ENCODE results near the gene ZKSCAN5.
A peak's percentile ranks its signal among the peaks of the same experiment; 100 is the strongest.
"Not testable (repeated sequence)": the region's sequence is repeated elsewhere in the genome, so short reads cannot be mapped to it uniquely, and the experiment has no call there.

ZKSCAN5 gene

DNA sequence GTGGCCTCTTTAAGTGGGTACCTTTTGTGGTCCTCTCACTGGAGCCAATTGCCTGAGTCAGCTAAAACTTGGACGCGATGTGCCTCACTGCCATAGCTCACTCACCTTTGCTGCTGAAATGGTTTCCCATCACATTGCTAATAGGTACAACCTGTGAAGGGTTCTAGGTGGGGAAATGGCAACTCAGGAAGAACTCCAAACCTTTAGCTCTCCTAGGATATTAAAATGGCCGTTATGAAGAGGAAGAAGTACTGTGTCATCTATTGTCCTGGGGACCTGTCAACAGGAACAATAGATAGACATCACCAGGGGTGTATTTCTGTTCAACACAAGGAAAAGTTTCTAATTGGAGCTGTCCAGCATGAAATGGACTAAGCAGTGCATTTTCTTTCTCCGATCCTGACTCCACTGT is 52.7 kb downstream of the ZKSCAN5 start:
- DNase-seq = no peak

DNA sequence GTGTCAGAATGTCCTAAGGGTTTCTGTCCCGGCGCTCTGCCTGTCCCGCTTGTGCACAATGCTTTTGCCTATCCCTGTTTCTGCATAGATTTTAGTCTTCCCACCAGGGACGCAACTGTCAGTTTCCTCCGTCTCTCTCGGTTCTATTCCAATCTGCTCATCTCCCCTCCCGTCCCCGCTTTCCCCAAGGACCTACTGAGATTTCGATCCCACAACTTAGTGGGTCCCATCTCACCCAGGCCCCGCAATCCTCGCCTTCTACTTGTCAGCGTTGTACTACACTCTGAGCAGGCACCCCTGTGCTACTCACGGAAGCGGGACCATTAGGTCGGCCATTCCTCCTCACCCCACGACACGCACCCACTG is 53.5 kb downstream of the ZKSCAN5 start:
- peak; percentile 14 for DNase-seq

DNA sequence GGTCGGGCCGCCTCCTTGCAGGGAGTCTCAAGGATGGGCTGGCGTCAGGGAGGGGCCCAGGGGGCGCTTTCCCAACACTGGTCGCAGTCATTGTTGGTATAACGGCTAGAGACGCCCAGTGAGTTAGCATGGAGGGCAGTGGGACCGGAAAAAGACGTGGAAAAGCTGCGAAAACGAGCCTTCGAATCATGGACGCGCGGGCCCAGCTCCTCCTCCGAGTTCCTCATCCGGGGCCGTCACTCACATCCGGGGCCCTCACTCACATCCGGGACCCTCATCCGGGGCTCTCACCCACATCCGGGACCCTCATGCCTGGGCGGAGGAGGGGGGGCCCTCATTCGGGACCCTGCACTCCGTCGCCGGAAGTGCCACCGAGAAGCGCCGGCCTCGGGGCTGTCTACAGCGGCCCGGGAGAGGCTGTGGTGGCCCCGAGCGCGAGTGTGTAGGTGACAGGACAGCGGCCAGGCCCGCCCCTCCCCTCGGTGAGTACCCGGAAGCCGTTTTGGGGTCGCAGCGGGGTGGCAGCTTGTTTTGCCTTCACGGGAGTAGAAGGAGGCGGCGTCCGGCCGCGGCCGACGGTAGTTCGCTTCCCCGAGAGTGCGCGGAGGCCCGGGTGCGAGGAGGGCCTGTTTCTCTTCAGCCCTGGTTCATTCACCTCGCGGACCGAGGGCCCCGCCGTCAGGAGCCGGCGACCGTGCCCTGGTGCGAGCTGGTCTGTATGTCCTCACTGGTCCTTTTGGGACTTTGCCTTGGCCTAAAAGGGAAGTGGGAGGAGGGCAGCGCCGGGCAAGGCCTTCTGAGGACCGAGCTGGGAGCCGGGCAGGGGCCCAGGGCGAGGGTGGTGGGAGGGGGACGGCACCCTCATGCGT is 54.1 kb downstream of the ZKSCAN5 start, which contains the start of gene ZNF655:
Gene ZNF655, plus strand, starts transcription at position 337 of the 869 bp plus-strand sequence. CDS start 1,918 bp downstream, outside the sequence.
- peak; percentile 78 for DNase-seq

DNA sequence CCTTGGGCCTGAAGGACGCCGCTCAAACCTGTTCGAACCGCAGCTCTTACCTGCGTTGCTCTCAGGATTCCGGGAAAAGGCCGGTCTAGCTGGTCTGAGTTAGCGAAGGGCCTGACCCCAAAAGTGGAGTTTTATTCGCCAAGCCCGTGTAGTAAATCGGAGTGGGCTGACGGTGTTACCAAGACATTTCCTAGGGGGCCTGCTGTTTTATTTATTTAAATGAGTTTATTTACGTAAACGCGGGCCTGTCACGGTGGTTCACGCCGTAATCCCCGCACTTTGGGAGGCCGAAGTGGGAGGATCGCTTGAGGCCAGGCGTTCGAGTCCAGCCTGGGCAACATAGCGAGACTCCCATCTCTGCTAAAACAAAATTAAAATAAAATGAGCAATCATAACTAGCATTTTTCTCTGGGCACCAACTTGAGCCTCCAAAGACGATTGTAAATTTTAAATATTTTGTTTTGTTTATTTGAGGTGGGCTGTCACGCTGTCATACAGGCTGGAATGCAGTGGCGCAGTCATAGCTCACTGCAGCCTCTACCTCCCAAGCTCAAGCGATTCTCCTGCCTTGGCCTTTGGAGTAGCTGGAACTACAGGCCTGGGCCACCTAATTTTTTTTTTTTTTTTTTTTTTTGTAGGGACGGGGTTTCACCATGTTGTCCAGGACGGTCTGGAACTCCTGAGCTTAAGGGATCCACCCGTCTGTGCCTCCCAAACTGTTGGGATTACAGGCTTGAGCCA is 54.9 kb downstream of the ZKSCAN5 start:
- peak; percentile 18 for DNase-seq

- DNase-seq = no peak
These were observed 56.6 kb downstream of the ZKSCAN5 start for GRCh38 chr7:99560834-99561736.

DNA sequence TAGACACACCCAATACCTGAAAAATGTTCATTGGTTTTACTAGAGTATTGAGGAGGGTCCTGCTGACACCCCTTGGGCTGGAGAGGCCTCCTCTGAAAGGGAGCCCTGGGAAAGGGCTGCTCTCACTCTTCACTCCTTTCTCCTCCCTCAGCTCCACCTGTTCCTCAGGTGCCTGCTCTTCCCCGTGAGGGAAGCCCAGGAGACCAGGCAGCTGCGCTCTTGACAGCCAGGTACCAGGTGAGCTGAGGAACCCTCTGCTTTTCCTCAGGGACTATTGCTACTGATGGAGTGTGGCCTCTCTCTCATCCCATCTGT is 57.2 kb downstream of the ZKSCAN5 start:
- no peak for DNase-seq

GRCh38 chr7:99562114-99562784 is 57.8 kb downstream of the ZKSCAN5 start:
- DNase-seq = no peak

DNA sequence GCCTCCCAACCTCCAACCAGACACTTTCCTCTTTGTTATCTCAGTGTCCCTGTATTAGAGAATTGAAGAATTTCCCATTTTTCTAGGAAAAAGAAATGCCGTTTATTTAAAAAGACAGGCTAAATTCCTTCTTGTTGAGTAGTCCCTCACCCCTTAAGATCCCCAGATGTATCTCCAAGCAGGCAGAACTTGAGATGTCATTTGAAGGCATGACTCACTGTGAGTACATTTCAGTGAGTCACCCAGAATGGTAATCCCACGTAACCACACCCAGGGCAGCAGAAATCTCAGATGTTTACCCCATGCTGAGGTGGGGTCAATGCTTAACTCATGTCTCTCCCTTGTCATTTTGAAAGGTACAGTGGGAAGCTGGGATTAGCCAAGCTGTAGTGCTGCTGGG is 58.4 kb downstream of the ZKSCAN5 start:
- peak; percentile 99 for DNase-seq

DNA sequence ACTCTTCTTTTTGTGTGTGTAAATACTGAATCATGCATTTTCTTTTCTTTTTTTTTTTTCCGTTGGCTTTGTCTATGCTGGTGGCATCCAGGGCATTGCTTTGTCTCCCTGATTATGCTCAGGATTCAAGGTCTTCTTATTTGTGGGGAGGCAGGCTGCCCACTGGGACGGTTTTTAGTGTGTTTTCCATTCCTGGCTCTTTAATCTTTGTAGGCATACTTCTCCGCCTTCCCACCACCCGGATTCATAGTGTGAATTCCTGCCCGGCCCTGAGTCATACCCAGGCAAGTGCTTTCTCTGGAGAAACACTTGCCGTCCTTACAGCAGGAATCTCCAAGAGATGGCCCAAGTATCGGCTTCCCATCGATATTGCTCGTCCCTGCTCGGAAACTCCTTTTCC is 59.2 kb downstream of the ZKSCAN5 start:
- DNase-seq = peak; percentile 72

DNA sequence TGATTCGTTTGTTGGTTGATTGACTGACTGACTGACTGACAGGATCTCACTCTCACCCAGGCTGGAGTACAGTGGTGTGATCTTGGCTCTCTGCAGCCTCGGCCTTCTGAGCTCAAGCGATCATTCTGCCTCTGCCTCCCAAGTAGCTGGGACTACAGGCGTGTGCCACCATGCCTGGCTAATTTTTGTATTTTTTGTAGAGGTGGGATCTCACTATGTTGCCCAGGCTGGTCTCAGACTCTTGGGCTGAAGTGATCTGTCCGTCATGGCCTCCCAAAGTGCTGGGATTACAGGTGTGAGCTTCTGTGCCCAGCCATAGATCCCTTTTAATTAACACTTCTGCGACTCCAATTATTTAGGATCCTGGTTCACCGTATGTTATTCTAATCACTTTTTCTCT is 64.3 kb downstream of the ZKSCAN5 start:
- DNase-seq = not testable (repeated sequence)

GRCh38 chr7:99571768-99572167 is 67.3 kb downstream of the ZKSCAN5 start:
- no peak for DNase-seq

DNA sequence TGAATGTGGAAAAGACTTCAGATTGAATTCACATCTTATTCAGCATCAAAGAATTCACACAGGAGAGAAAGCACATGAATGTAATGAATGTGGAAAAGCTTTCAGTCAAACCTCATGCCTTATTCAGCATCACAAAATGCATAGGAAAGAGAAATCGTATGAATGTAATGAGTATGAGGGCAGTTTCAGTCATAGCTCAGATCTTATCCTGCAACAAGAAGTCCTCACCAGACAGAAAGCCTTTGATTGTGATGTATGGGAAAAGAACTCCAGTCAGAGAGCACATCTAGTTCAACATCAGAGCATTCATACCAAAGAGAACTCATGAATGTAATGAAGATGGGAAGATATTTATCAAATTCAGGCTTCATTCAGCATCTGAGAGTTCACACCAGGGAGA is 68.8 kb downstream of the ZKSCAN5 start:
- no peak for DNase-seq

DNA sequence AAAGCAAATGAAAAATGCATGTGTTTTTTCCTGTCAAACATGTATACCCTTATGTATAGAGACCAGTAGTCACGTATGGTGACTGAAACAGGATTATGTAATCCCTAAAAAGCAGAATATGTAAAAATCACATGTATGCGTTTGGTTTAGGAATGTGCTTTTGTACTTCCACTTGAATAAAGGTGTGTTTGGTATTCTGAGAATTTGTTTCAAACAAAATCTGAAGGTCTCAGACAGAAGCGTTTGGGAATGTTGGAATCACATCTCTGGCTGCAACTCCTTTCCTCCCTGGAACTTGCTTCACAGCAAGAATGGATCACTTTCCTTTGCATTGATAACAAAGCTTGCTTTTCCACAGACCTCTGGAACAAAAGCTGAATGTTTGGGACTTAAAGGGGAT is 71.8 kb downstream of the ZKSCAN5 start:
- no peak for DNase-seq

- no peak for DNase-seq
These were observed 75.0 kb downstream of the ZKSCAN5 start for GRCh38 chr7:99579281-99579955.

DNA sequence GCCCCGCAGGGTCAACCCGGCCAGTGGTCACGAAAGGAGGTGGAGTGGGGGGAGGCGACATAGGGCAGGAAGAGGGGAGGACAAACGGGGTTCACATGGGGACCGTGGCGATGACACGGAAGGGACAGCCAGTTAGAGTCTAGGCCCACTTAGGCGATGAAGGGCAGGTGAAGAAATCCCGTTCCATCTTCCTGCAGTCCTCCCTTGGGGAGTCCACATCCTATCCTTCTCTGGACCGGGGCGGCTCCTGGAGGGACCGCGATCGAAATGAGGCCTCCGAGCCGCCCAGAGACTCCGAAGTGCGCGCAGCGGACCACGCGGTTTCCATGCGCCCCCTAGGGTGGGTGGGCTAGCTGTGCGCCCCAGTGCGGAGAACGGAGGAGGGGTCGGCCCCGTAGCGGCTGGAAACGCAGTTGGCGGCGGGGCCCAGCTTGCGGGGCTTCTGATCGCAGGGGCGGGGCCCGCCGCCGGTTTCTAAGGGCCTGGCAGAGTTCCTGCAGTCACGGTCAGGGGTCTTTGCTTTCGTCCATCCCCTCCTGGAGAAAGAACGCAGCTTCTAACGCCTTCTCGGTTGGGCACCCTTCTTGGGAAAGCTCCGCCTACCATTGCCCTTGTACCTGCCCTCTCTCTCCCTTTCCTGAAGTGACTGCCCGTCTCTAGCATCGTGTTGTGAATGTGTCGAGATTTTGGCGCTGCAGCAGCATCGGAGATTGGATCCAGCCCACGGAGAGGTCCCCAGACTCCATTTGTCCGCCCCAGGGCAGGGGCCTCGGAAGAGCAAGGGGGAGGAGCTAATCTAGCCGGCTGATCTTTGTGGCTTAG is 75.7 kb downstream of the ZKSCAN5 start:
- no peak for DNase-seq

GRCh38 chr7:99580778-99581332 is 76.4 kb downstream of the ZKSCAN5 start:
- not testable (repeated sequence) for DNase-seq
